NCI-H526 treated with DMSO at 0.1 percent for 48 hours (cell line): ENCODE measurements around the gene NFIA.
"Not testable (repeated sequence)": the region's sequence is repeated elsewhere in the genome, so short reads cannot be mapped to it uniquely, and the experiment has no call there.

Experiments used
- DNase-seq: peaks from one replicate; lab custom pipeline; 2025; lab: John Stamatoyannopoulos, UW

NFIA gene

GRCh38 chr1:61058483-61059245 lies 23.7 kb upstream of the NFIA start:
- DNase-seq = no peak

- DNase-seq = not testable (repeated sequence)
Measured at GRCh38 chr1:61061601-61062000, 20.8 kb upstream of the NFIA start.

GRCh38 chr1:61064673-61065072 lies 17.7 kb upstream of the NFIA start:
- DNase-seq = no peak

GRCh38 chr1:61067446-61068019 lies 14.8 kb upstream of the NFIA start:
- DNase-seq = no peak

- no peak for DNase-seq
Measured at GRCh38 chr1:61070054-61070453, 12.3 kb upstream of the NFIA start.

- DNase-seq = no peak
Measured at GRCh38 chr1:61071205-61072130, 10.9 kb upstream of the NFIA start.

- no peak for DNase-seq
Measured at GRCh38 chr1:61073871-61074270, 8.5 kb upstream of the NFIA start.

GRCh38 chr1:61075833-61076232 lies 6.5 kb upstream of the NFIA start:
- not testable (repeated sequence) for DNase-seq

- peak; percentile 96 for DNase-seq
Measured at GRCh38 chr1:61076728-61077675, 5.4 kb upstream of the NFIA start.

- peak; percentile 99 for DNase-seq
Measured at GRCh38 chr1:61077676-61078541, 4.5 kb upstream of the NFIA start.

GRCh38 chr1:61078618-61079295 lies 3.6 kb upstream of the NFIA start:
- no peak for DNase-seq

GRCh38 chr1:61079296-61079897 lies 3.0 kb upstream of the NFIA start:
- DNase-seq = no peak

- DNase-seq = no peak
Measured at GRCh38 chr1:61079898-61080336, 2.4 kb upstream of the NFIA start.

GRCh38 chr1:61080413-61081143 lies 1.8 kb upstream of the NFIA start:
- no peak for DNase-seq

GRCh38 chr1:61081144-61081685 lies 1.1 kb upstream of the NFIA start:
- DNase-seq = no peak

GRCh38 chr1:61081686-61082310 lies 563 bp upstream of the NFIA start:
- peak; percentile 54 for DNase-seq

GRCh38 chr1:61083013-61083806 lies 849 bp downstream of the NFIA start:
- no peak for DNase-seq
